Heart left ventricle (tissue), 16 donors: ENCODE results near the gene PTPRD. TPM values are rescaled to one million over a fixed set of nuclear protein-coding genes. Genes with fewer than 3 reads are reported as not detected.

Experiments used
- ATAC-seq, 4 donors: fragments of 200-7000 bp; cut with Tn5 transposase; one replicate each; pipeline ENCODE4 v1.9.1; 2020 to 2022; ENCODE audit warnings: moderate library complexity in 4 of 4, mild to moderate bottlenecking in 3 of 4, moderate number of reproducible peaks in 1 of 4
- DNase-seq, 5 donors: peaks; one replicate each; pipeline ENCODE4 v3.0.0-alpha.2; 2020
- H3K27ac ChIP-seq, 12 donors: fragments of 200-600 bp; sonication (generic) in 4 of 12; one replicate each; pipeline versions ENCODE4 v1.5.0 to v1.8.0; 2016 to 2022; ENCODE audit warnings: mild to moderate bottlenecking in 2 of 12
- H3K27me3 ChIP-seq, 9 donors: fragments of 200-600 bp; sonication (generic) in 2 of 9; one replicate each; pipeline versions ENCODE4 v1.5.1 to v1.8.0; 2016 to 2022; ENCODE audit warnings: mild to moderate bottlenecking in 3 of 9
- H3K36me3 ChIP-seq, 9 donors: fragments of 200-600 bp; sonication (generic) in 2 of 9; one replicate each; pipeline versions ENCODE4 v1.5.0 to v1.8.0; 2018 to 2022; ENCODE audit warnings: mild to moderate bottlenecking in 2 of 9
- H3K4me1 ChIP-seq, 12 donors: fragments of 200-600 bp; sonication (generic) in 4 of 12; one replicate each; pipeline versions ENCODE4 v1.5.0 to v1.8.0; 2016 to 2022; ENCODE audit warnings: mild to moderate bottlenecking in 3 of 12
- H3K4me3 ChIP-seq, 12 donors: fragments of 200-600 bp; sonication (generic) in 4 of 12; one replicate each; pipeline versions ENCODE4 v1.5.0 to v1.8.0; 2017 to 2022; ENCODE audit warnings: mild to moderate bottlenecking in 9 of 12, moderate library complexity in 4 of 12
- H3K9me3 ChIP-seq, 12 donors: fragments of 200-600 bp; sonication (generic) in 4 of 12; one replicate each; pipeline versions ENCODE4 v1.5.0 to v1.8.0; 2016 to 2022; ENCODE audit warnings: mild to moderate bottlenecking in 1 of 12
- POLR2A ChIP-seq, 2 donors: fragments of 450-650 bp; IDR thresholded peaks; one replicate each; pipeline ENCODE4 v1.6.1; 2017; ENCODE audit warnings: antibody characterized with exemption in 2 of 2, mild to moderate bottlenecking in 2 of 2, moderate library complexity in 2 of 2
- WGBS, 4 donors: extraction: QIAGEN DNeasy Blood & Tissue Kit in 2 of 4; methylation state at CpG; one replicate each; pipeline versions ENCODE4 v1.1.5 to v1.1.7; 2013 to 2018; 5-methylcytosine and 5-hydroxymethylcytosine counted together
- intact Hi-C, 10 donors: fragments of 100-400 bp; cut with DNase I; formaldehyde crosslinking; loops; one replicate each; pipeline versions ENCODE4 v1.11.1 to v1.14.2; 2022
- polyA plus RNA-seq, 2 donors: library from polyadenylated mRNA; stranded (reverse); fragments of 200-250 nt; gene quantifications; one replicate each; pipeline ENCODE4 v1.2.3, GENCODE V29; 2013
- total RNA-seq, 9 donors: library from RNA; depleted of rRNA in 2 of 9; stranded (reverse); fragments of >200 nt in 2 of 9; fragmentation: NEBNext Ultra II Directional in 3 of 9; extraction: Animal tissue kit (Norgen Biotek cat#: 25700) in 3 of 9; gene quantifications; one replicate each; pipeline versions ENCODE4 v1.1.0 to v1.2.4, GENCODE V29; 2016 to 2023
- TF ChIP-seq, protein P1 (sequence below), 12 donors: fragments of 200-600 bp; sonication (generic) in 4 of 12; IDR thresholded peaks; one replicate each; pipeline versions ENCODE4 v1.5.0 to v1.8.0; 2018 to 2022; ENCODE audit warnings: antibody characterized with exemption in 12 of 12, mild to moderate bottlenecking in 5 of 12
- donor health status: ischemic (EF 13 %, LVEDD 7.1; RV severe dilation, severe dysfunction).
- donor health status: healthy with polysubstance abuse.
- donor health status: DM: no; HTN: yes; CAD: no.
- donor health status: DM: no; HTN: no; CAD: no.
- donor health status: ischemic (EF 25% LVEDD 6.9; RV normal size, moderate dysfunction).
- donor health status: ischemic (EF 25% LVEDD 5.7; RV mildly dilated, moderate dysfunction).
- donor health status: healthy.
- donor health status: DM: yes; HTN: yes; CAD: no.
- donor health status: ischemic (EF 35%, LVEDD 5.7; RV mildly dilated, moderate dysfunction).
- donor health status: nonischemic (EF 11% LVEDD 7.7; RV severe dilation, severe dysfunction).
- donor health status: DM: yes; HTN: yes; CAD: no.
- donor health status: PGD.
- donor health status: ischemic (EF 29% LVEDD 5.4; RV normal size, mild dysfunction).
- donor health status: nonischemic (EF 23%, LVEDD 6.1; RV moderate dilation, normal function).

The PTPRD gene
- total and polyA plus RNA-seq, 11 donors: 1.4 to 25.3 (median 15.1) TPM

DNA sequence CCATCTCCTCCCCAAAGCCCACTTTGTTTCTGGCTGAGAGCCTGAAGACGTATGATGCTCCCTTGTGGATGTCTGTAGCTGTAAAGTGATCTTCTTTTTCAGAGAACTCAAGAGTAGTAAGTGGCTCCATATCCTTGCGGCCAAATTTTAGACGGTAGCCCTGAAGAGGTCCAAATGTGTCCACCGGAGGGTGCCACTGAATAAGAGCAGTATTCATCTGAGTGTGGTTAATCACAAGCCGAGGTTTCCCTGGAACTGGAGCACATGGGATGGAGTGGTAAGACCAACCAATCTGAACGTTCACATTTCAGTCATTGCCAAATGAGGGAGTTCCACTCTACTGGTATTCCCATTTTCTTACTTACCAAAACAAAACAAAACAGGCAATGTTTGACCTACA lies 2126.7 kb downstream of the PTPRD start:
- no peaks in the 10 kb centered on the region for H3K27me3 ChIP-seq
- H3K4me3 ChIP-seq: no peak overlapping the region
- no peaks in the 10 kb centered on the region for H3K9me3 ChIP-seq
- ATAC-seq: peak in 3 of 4 donors; percentile 86 to 88 (median 87)
- 44 to 58% (median 51%) methylated on average over 6 of the region's 6 CpGs for WGBS, 4 donors
- H3K36me3 ChIP-seq: peaks cover 0 to 17% (median 0%) of the 10 kb centered on the region in 9 donors
- intact Hi-C loops: loop anchor here in 9 of 10 donors (1.0 to 10.0 kb wide), 10 partner anchors 369 to 911 kb away; no protein-coding TSS in a partner anchor
- no peaks in the 10 kb centered on the region for H3K4me1 ChIP-seq
- TF ChIP-seq POLR2A (IDR thresholded peaks at IDR 0.05): no peak
- TF ChIP-seq, protein P1, sequence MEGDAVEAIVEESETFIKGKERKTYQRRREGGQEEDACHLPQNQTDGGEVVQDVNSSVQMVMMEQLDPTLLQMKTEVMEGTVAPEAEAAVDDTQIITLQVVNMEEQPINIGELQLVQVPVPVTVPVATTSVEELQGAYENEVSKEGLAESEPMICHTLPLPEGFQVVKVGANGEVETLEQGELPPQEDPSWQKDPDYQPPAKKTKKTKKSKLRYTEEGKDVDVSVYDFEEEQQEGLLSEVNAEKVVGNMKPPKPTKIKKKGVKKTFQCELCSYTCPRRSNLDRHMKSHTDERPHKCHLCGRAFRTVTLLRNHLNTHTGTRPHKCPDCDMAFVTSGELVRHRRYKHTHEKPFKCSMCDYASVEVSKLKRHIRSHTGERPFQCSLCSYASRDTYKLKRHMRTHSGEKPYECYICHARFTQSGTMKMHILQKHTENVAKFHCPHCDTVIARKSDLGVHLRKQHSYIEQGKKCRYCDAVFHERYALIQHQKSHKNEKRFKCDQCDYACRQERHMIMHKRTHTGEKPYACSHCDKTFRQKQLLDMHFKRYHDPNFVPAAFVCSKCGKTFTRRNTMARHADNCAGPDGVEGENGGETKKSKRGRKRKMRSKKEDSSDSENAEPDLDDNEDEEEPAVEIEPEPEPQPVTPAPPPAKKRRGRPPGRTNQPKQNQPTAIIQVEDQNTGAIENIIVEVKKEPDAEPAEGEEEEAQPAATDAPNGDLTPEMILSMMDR (IDR thresholded peaks at IDR 0.05): peak in 11 of 12 donors; percentile 22 to 62 (median 46)
- peak in 4 of 5 donors; percentile 25 to 60 (median 30) for DNase-seq
- H3K27ac ChIP-seq: no peak overlapping the region

DNA sequence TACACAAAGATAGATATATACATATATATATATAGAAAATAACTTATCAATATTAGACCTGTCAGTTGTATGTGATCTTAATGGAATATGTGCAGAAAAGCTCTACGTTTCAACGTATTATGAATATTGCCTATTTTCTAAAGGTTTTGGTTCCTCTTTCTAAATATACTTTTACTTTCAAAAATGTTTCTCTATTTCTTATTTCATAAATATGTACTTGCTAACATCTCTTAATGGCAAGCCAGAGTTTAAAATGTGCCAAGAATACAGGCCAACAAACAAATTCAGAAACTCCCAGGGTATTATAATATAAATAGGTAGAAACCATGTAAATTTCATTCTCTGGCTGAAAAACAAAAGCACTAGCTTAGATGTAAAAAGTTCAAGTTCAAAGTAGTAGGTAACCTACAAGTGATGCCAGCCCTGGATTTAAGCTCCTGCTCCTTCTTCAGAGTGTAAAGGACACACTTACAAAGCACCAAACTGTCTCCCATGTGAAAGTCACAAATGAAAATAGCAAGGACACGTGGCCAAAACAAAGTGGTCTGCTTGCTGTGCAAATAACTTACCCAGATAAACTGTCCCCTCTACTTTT lies 2128.1 kb downstream of the PTPRD start:
- intact Hi-C loops: loop anchor here in 9 of 10 donors (5.0 to 10.0 kb wide), 7 partner anchors 370 to 910 kb away; no protein-coding TSS in a partner anchor
- Histone ChIP-seq H3K4me3 (no peak overlapping the region), H3K36me3 (peaks cover 0 to 16% (median 0%) of the 10 kb centered on the region in 9 donors), H3K9me3 (no peaks in the 10 kb centered on the region), H3K27me3 (no peaks in the 10 kb centered on the region), H3K27ac (no peak overlapping the region), H3K4me1 (no peaks in the 10 kb centered on the region)
- ATAC-seq (no peak), DNase-seq (no peak)
- TF ChIP-seq, protein P1 (IDR thresholded peaks at IDR 0.05): no peak
- no peak for TF ChIP-seq POLR2A (IDR thresholded peaks at IDR 0.05)
- WGBS, 4 donors: 69 to 73% (median 72%) methylated on average over 3 of the region's 3 CpGs

DNA sequence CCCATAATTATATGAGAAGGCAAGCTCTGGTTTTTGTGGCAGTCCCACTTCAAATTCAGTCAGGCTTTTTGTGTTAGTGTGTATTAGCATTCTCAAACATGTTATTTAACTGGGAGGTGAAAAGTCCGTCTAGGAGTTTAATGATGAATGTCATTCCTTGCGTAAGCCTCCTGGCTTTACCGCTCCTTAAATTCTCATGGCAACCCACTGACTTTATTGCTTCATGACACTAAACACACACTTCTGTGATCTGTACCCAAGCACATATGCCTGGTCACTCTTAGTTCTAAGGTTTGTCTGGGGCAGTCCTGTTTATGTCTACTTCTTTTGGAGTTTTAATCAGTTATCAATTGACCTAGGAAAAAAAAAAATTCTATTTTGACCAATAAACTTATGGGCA lies 2135.4 kb downstream of the PTPRD start:
- no peaks in the 10 kb centered on the region for H3K9me3 ChIP-seq
- H3K4me1 ChIP-seq: no peaks in the 10 kb centered on the region
- intact Hi-C loops: no loop called here
- H3K27me3 ChIP-seq: no peaks in the 10 kb centered on the region
- no peak for ATAC-seq
- H3K27ac ChIP-seq: no peak overlapping the region
- H3K36me3 ChIP-seq: no peaks in the 10 kb centered on the region
- TF ChIP-seq POLR2A (IDR thresholded peaks at IDR 0.05): no peak
- TF ChIP-seq, protein P1 (IDR thresholded peaks at IDR 0.05): no peak
- WGBS, 4 donors: 85 to 95% (median 94%) methylated on average over 3 of the region's 3 CpGs
- H3K4me3 ChIP-seq: no peak overlapping the region
- DNase-seq: no peak

GRCh38 chr9:8474937-8475336 lies 2137.9 kb downstream of the PTPRD start:
- intact Hi-C loops: no loop called here
- no peak overlapping the region for H3K4me3 ChIP-seq
- ATAC-seq (no peak), DNase-seq (no peak)
- TF ChIP-seq POLR2A (IDR thresholded peaks at IDR 0.05): no peak
- TF ChIP-seq, protein P1 (IDR thresholded peaks at IDR 0.05): no peak
- H3K27me3 ChIP-seq: no peaks in the 10 kb centered on the region
- WGBS, 4 donors: 95 to 100% (median 99%) methylated on average over 1 of the region's 1 CpG
- H3K27ac ChIP-seq: no peak overlapping the region
- no peaks in the 10 kb centered on the region for H3K9me3 ChIP-seq
- H3K4me1 ChIP-seq: no peaks in the 10 kb centered on the region
- H3K36me3 ChIP-seq: no peaks in the 10 kb centered on the region
